HEK293 (cell line): ENCODE measurements around the gene CTNNBL1.

Experiments used
- CTCF ChIA-PET: fragments of 350-600 bp; formaldehyde crosslinking; extraction: SDS; loops from one replicate; lab custom pipeline; 2021; ENCODE audit warnings: antibody characterized with exemption; lab: Yijun Ruan, JAX
- POLR2A ChIA-PET: fragments of 300-600 bp; formaldehyde crosslinking; extraction: SDS; loops from one replicate; lab custom pipeline; 2020; ENCODE audit warnings: antibody characterized with exemption, inconsistent platforms; lab: Yijun Ruan, JAX
- H3K27ac ChIP-seq: fragments of 200-500 bp; sonication (Bioruptor generic); 2 replicates; pipeline ENCODE4 v1.5.1; 2014; ENCODE audit warnings: low read depth, low read length, control low read depth, inconsistent platforms; ENCODE audit errors: extremely low read depth
- H3K36me3 ChIP-seq, 2 experiments: fragments of 200-500 bp in 1 of 2; sonication (Bioruptor generic) in 1 of 2; 1 replicate in 1 of 2; 2 replicates in 1 of 2; pipeline ENCODE4 v1.5.1; 2014 to 2017; ENCODE audit warnings: inconsistent platforms in 2 of 2, low read length in 2 of 2; ENCODE audit not compliant: control insufficient read depth in 2 of 2, insufficient read depth in 1 of 2
- H3K4me1 ChIP-seq: fragments of 200-500 bp; sonication (Bioruptor generic); 2 replicates; pipeline ENCODE4 v1.5.1; 2014; ENCODE audit warnings: mild to moderate bottlenecking, low read length, inconsistent platforms; ENCODE audit not compliant: control insufficient read depth, insufficient read depth
- H3K4me3 ChIP-seq: 2 replicates; pipeline ENCODE4 v1.5.1; 2011; ENCODE audit warnings: low read depth, mild to moderate bottlenecking, control low read depth, low read length, moderate library complexity
- H3K9me3 ChIP-seq: fragments of 200-500 bp; sonication (Bioruptor generic); 2 replicates; pipeline ENCODE4 v1.5.1; 2014; ENCODE audit warnings: low read depth, low read length, inconsistent platforms; ENCODE audit not compliant: control insufficient read depth, insufficient read depth
- EGR2 ChIP-seq: fragments of 450-650 bp; formaldehyde crosslinking; IDR thresholded peaks from 2 replicates; pipeline ENCODE4 v1.5.1; 2016; ENCODE audit warnings: low read depth, missing biosample characterization, missing genetic modification characterization
- HOXC10 ChIP-seq: sonication (generic); formaldehyde crosslinking; IDR thresholded peaks from 2 replicates; pipeline ENCODE4 v1.8.1; 2023; ENCODE audit warnings: mild to moderate bottlenecking, missing genetic modification reagents
- HOXD13 ChIP-seq: sonication (generic); formaldehyde crosslinking; IDR thresholded peaks from 2 replicates; pipeline ENCODE4 v1.8.0; 2022; ENCODE audit warnings: missing genetic modification reagents, borderline replicate concordance
- IKZF3 ChIP-seq: fragments of 450-650 bp; IDR thresholded peaks from 2 replicates; pipeline ENCODE4 v1.5.0; 2018; ENCODE audit warnings: missing biosample characterization, mild to moderate bottlenecking, missing genetic modification characterization, moderate library complexity
- KLF9 ChIP-seq: fragments of 450-650 bp; formaldehyde crosslinking; IDR thresholded peaks from 2 replicates; pipeline ENCODE4 v1.5.1; 2016; ENCODE audit warnings: missing biosample characterization, missing genetic modification characterization, low read depth
- MEIS1 ChIP-seq: sonication (generic); formaldehyde crosslinking; IDR thresholded peaks from 2 replicates; pipeline ENCODE4 v1.8.1; 2022; ENCODE audit warnings: missing genetic modification reagents, mild to moderate bottlenecking, borderline replicate concordance
- PRDM6 ChIP-seq: fragments of 450-650 bp; formaldehyde crosslinking; IDR thresholded peaks from 2 replicates; pipeline ENCODE4 v1.5.1; 2017; ENCODE audit warnings: missing biosample characterization, missing genetic modification characterization
- TCF7L2 ChIP-seq: IDR thresholded peaks from 2 replicates; pipeline ENCODE4 v1.6.1; 2011; ENCODE audit warnings: low read depth, mild to moderate bottlenecking, inconsistent platforms, low read length, moderate library complexity, borderline replicate concordance
- ZBTB10 ChIP-seq: fragments of 450-650 bp; formaldehyde crosslinking; IDR thresholded peaks from 2 replicates; pipeline ENCODE4 v1.5.1; 2016; ENCODE audit warnings: missing biosample characterization, missing genetic modification characterization
- ZBTB17 ChIP-seq: fragments of 450-650 bp; formaldehyde crosslinking; IDR thresholded peaks from 2 replicates; pipeline ENCODE4 v1.5.1; 2016; ENCODE audit warnings: missing biosample characterization, missing genetic modification characterization
- ZNF121 ChIP-seq: fragments of 450-650 bp; formaldehyde crosslinking; IDR thresholded peaks from 2 replicates; pipeline ENCODE4 v1.5.1; 2016; ENCODE audit warnings: missing biosample characterization, missing genetic modification characterization
- ZNF16 ChIP-seq: fragments of 450-650 bp; formaldehyde crosslinking; IDR thresholded peaks from 2 replicates; pipeline ENCODE4 v1.5.1; 2016; ENCODE audit warnings: low read depth, missing biosample characterization, missing genetic modification characterization
- ZNF214 ChIP-seq: fragments of 450-650 bp; formaldehyde crosslinking; IDR thresholded peaks from 2 replicates; pipeline ENCODE4 v1.5.1; 2017; ENCODE audit warnings: missing biosample characterization, mild to moderate bottlenecking, missing genetic modification characterization, borderline replicate concordance
- ZNF292 ChIP-seq: fragments of 450-650 bp; formaldehyde crosslinking; IDR thresholded peaks from 2 replicates; pipeline ENCODE4 v1.5.1; 2016; ENCODE audit warnings: low read depth, missing biosample characterization, missing genetic modification characterization, borderline replicate concordance
- ZNF335 ChIP-seq: fragments of 450-650 bp; formaldehyde crosslinking; conservative IDR thresholded peaks from 2 replicates; pipeline ENCODE4 v1.5.1; 2016; ENCODE audit warnings: missing biosample characterization, missing genetic modification characterization
- ZNF354C ChIP-seq: fragments of 450-650 bp; formaldehyde crosslinking; IDR thresholded peaks from 2 replicates; pipeline ENCODE4 v1.5.1; 2016; ENCODE audit warnings: missing biosample characterization, missing genetic modification characterization, low read depth, borderline replicate concordance
- ZNF416 ChIP-seq: fragments of 450-650 bp; formaldehyde crosslinking; IDR thresholded peaks from 2 replicates; pipeline ENCODE4 v1.5.1; 2016; ENCODE audit warnings: missing biosample characterization, missing genetic modification characterization
- ZNF426 ChIP-seq: fragments of 450-650 bp; formaldehyde crosslinking; IDR thresholded peaks from 2 replicates; pipeline ENCODE4 v1.5.1; 2017; ENCODE audit warnings: missing biosample characterization, missing genetic modification characterization, mild to moderate bottlenecking, inconsistent platforms, moderate library complexity
- ZNF433 ChIP-seq: fragments of 450-650 bp; formaldehyde crosslinking; IDR thresholded peaks from 2 replicates; pipeline ENCODE4 v1.5.1; 2016; ENCODE audit warnings: missing biosample characterization, missing genetic modification characterization, low read depth
- ZNF48 ChIP-seq: fragments of 450-650 bp; formaldehyde crosslinking; IDR thresholded peaks from 2 replicates; pipeline ENCODE4 v1.5.1; 2016; ENCODE audit warnings: missing biosample characterization, missing genetic modification characterization
- ZNF544 ChIP-seq: fragments of 450-650 bp; formaldehyde crosslinking; IDR thresholded peaks from 2 replicates; pipeline ENCODE4 v1.5.0; 2017; ENCODE audit warnings: missing biosample characterization, missing genetic modification characterization
- ZNF549 ChIP-seq: fragments of 450-650 bp; IDR thresholded peaks from 2 replicates; pipeline ENCODE4 v1.5.1; 2018; ENCODE audit warnings: missing biosample characterization, missing genetic modification characterization, mild to moderate bottlenecking, inconsistent platforms, moderate library complexity
- ZNF596 ChIP-seq: fragments of 450-650 bp; IDR thresholded peaks from 2 replicates; pipeline ENCODE4 v1.5.0; 2018; ENCODE audit warnings: missing biosample characterization, mild to moderate bottlenecking, missing genetic modification characterization, moderate library complexity
- ZNF768 ChIP-seq: fragments of 450-650 bp; formaldehyde crosslinking; IDR thresholded peaks from 2 replicates; pipeline ENCODE4 v1.5.1; 2018; ENCODE audit warnings: missing biosample characterization, mild to moderate bottlenecking, missing genetic modification characterization
- ZSCAN5A ChIP-seq: fragments of 450-650 bp; formaldehyde crosslinking; IDR thresholded peaks from 2 replicates; pipeline ENCODE4 v1.5.1; 2016; ENCODE audit warnings: missing biosample characterization, missing genetic modification characterization

CTNNBL1 gene

GRCh38 chr20:37899105-37900045, 205.5 kb downstream of the CTNNBL1 start:
- CTCF ChIA-PET = interaction anchor here (1.7 kb wide), 1 partner anchor 335 kb away, joined by 9 read pairs; no protein-coding TSS in a partner anchor
- no peak for TF ChIP-seq KLF9 (tag by site-specific recombination)
- 0 out of 2 replicates have a peak, but pooled peaks have one; percentile 21 for TF ChIP-seq IKZF3
- no peak for TF ChIP-seq ZNF121
- TF ChIP-seq ZNF549 (tag by site-specific recombination) = no peak
- TF ChIP-seq ZNF335 = no peak
- no peak for TF ChIP-seq HOXC10 (CRISPR knock-in tag)
- TF ChIP-seq MEIS1 (CRISPR knock-in tag) = no peak
- Histone ChIP-seq H3K4me3 (no peak overlapping the region), H3K9me3 (no peaks in the 10 kb centered on the region), H3K4me1 (no peaks in the 10 kb centered on the region; the same call in 1 of the 2 replicates), H3K27ac (no peak overlapping the region), H3K36me3 (no peaks in the 10 kb centered on the region)
- POLR2A ChIA-PET = no interaction called here

GRCh38 chr20:37901240-37901639, 207.4 kb downstream of the CTNNBL1 start:
- no peak for TF ChIP-seq ZSCAN5A (tag by site-specific recombination)
- no peak for TF ChIP-seq ZNF416 (tag by site-specific recombination)
- TF ChIP-seq ZNF214 (tag by site-specific recombination) = no peak
- no peak for TF ChIP-seq ZNF16 (tag by site-specific recombination)
- no peak for TF ChIP-seq ZNF768 (tag by site-specific recombination)
- no peak for TF ChIP-seq ZBTB17 (tag by site-specific recombination)
- TF ChIP-seq EGR2 (tag by site-specific recombination) = no peak
- no peak for TF ChIP-seq ZNF544
- TF ChIP-seq ZNF426 (tag by site-specific recombination) = no peak
- no peak for TF ChIP-seq PRDM6 (tag by site-specific recombination)
- no peak for TF ChIP-seq TCF7L2
- no peak for TF ChIP-seq ZNF292 (tag by site-specific recombination)
- no peak for TF ChIP-seq ZNF354C (tag by site-specific recombination)
- TF ChIP-seq ZNF549 (tag by site-specific recombination) = no peak
- TF ChIP-seq ZNF48 (tag by site-specific recombination) = no peak
- TF ChIP-seq ZBTB10 (tag by site-specific recombination) = no peak
- no peak for TF ChIP-seq ZNF433 (tag by site-specific recombination)
- TF ChIP-seq ZNF596 (tag by site-specific recombination) = no peak
- TF ChIP-seq HOXD13 = no peak
- Histone ChIP-seq H3K9me3 (no peaks in the 10 kb centered on the region), H3K36me3 (no peaks in the 10 kb centered on the region), H3K4me3 (no peak overlapping the region), H3K4me1 (no peaks in the 10 kb centered on the region; the same call in 1 of the 2 replicates), H3K27ac (no peak overlapping the region)
- ChIA-PET CTCF (interaction anchor here (1.6 kb wide), 1 partner anchor 90 kb away, joined by 5 read pairs; no protein-coding TSS in a partner anchor), POLR2A (no interaction called here)
